HG03354 (cell line): ENCODE data around the gene CD300H.

ENCODE experiments used
- ATAC-seq: cut with Tn5 transposase; IDR thresholded peaks from one replicate; pipeline ENCODE4 v1.9.1; 2021; ENCODE audit warnings: mild to moderate bottlenecking; ENCODE audit not compliant: unreplicated experiment, poor library complexity, severe bottlenecking

Gene CD300H

GRCh38 chr17:74514632-74515334 lies 52.5 kb downstream of the CD300H start:
- ATAC-seq = no peak

DNA sequence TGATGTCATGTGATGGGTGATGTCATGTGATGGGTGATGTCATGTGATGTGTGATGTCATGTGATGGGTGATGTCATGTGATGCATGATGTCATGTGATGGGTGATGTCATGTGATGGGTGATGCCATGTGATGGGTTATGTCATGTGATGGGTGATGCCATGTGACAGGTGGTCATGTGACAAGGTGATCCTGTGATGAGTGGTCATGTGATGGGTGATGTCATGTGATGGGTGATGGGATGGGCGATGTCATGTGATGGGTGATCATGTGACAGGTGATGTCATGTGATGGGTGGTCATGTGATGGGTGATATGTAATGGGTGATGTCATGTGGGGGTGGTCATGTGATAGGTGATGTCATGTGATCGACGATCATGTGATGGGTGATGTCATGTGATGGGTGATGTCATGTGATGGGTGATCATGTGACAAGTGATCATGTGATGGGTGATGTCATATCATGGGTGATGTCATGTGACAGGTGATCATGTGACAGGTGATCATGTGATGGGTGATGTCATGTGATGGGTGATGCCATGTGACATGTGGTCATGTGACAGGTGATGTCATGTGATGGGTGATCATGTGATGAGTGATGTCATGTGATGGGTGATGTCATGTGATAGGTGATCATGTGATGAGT lies 53.2 kb downstream of the CD300H start:
- ATAC-seq = no peak

- ATAC-seq = peak; percentile 62
These were observed 54.7 kb downstream of the CD300H start for GRCh38 chr17:74512624-74513091.

GRCh38 chr17:74512036-74512435 lies 55.3 kb downstream of the CD300H start:
- ATAC-seq = no peak
